GM21390 (cell line): ENCODE measurements around the gene SPATS2L.
A peak's percentile ranks its signal among the peaks of the same experiment; 100 is the strongest.

ENCODE experiments used
- ATAC-seq: cut with Tn5 transposase; IDR thresholded peaks from one replicate; pipeline ENCODE4 v1.9.1; 2021; ENCODE audit not compliant: unreplicated experiment

Gene SPATS2L

GRCh38 chr2:200296118-200296517, 10.4 kb upstream of the SPATS2L start:
- no peak for ATAC-seq

- ATAC-seq, result no peak
Measured at GRCh38 chr2:200297100-200297499, 9.4 kb upstream of the SPATS2L start.

GRCh38 chr2:200297989-200298388, 8.5 kb upstream of the SPATS2L start:
- no peak for ATAC-seq

- no peak for ATAC-seq
Measured at GRCh38 chr2:200298816-200299215, 7.7 kb upstream of the SPATS2L start.

GRCh38 chr2:200300065-200300464, 6.4 kb upstream of the SPATS2L start:
- no peak for ATAC-seq

GRCh38 chr2:200300638-200301314, 5.7 kb upstream of the SPATS2L start:
- ATAC-seq, result no peak

- ATAC-seq, result no peak
Measured at GRCh38 chr2:200301953-200302858, 4.3 kb upstream of the SPATS2L start.

GRCh38 chr2:200302940-200303727, 3.4 kb upstream of the SPATS2L start:
- no peak for ATAC-seq

GRCh38 chr2:200305797-200306195, 697 bp upstream of the SPATS2L start:
- no peak for ATAC-seq

GRCh38 chr2:200306931-200307723, 634 bp downstream of the SPATS2L start:
- ATAC-seq, result peak; percentile 67

- ATAC-seq, result no peak
Measured at GRCh38 chr2:200307724-200308545, 1.4 kb downstream of the SPATS2L start.

GRCh38 chr2:200308546-200309295, 2.2 kb downstream of the SPATS2L start:
- no peak for ATAC-seq

GRCh38 chr2:200309296-200310049, 3.0 kb downstream of the SPATS2L start:
- no peak for ATAC-seq

- ATAC-seq, result no peak
Measured at GRCh38 chr2:200310545-200310971, 4.1 kb downstream of the SPATS2L start.

- ATAC-seq, result no peak
Measured at GRCh38 chr2:200311139-200311538, 4.6 kb downstream of the SPATS2L start.

- ATAC-seq, result no peak
Measured at GRCh38 chr2:200314976-200315567, 8.6 kb downstream of the SPATS2L start.

GRCh38 chr2:200317975-200318374, 11.5 kb downstream of the SPATS2L start:
- ATAC-seq, result no peak

- ATAC-seq, result no peak
Measured at GRCh38 chr2:200318940-200319435, 12.5 kb downstream of the SPATS2L start.
